K562 (cell line): ENCODE measurements around the gene ACP6. TPM values are rescaled to one million over a fixed set of nuclear protein-coding genes. Genes with fewer than 3 reads are reported as not detected.
A peak's percentile ranks its signal among the peaks of the same experiment; 100 is the strongest.

Source experiments
- ATAC-seq: fragments of 200-7000 bp; cut with Tn5 transposase; 3 replicates; pipeline ENCODE4 v1.9.1; 2020; ENCODE audit warnings: moderate library complexity
- BruUV-seq: library from RNA; stranded (reverse); fragments of 400-500 nt; replicated peaks from 2 replicates; lab custom pipeline; 2021; lab: Mats Ljungman, UMichigan
- CTCF ChIA-PET: fragments of 300-600 bp; formaldehyde crosslinking; extraction: SDS; loops from one replicate; lab custom pipeline; 2021; ENCODE audit warnings: low intra/inter-chr PET ratio; lab: Yijun Ruan, JAX
- POLR2A ChIA-PET: fragments of 300-600, 350-650 bp; sonication (Branson Sonifier 250); formaldehyde crosslinking; extraction: SDS; loops from one replicate; lab custom pipeline; 2021; ENCODE audit warnings: antibody characterized with exemption, inconsistent platforms; lab: Yijun Ruan, JAX
- DNase-seq, 4 experiments: peaks; one replicate each; pipeline versions ENCODE4 v3.0.0 to v3.0.0-alpha.2; 2011 to 2018; ENCODE audit warnings: low spot score in 3 of 4, mixed read lengths in 3 of 4; ENCODE audit errors: extremely low read depth in 1 of 4
- FAIRE-seq: peaks from 2 replicates; lab custom pipeline; 2011; peaks lifted over from hg19 to GRCh38; lab: Jason Lieb, UNC
- H2AFZ ChIP-seq: 2 replicates; pipeline ENCODE4 v1.6.0; 2011; ENCODE audit warnings: low read depth, low read length, control low read depth, inconsistent platforms
- H3K27ac ChIP-seq: fragments of 200-600 bp; 3 replicates; pipeline ENCODE4 v1.8.0; 2011; ENCODE audit warnings: low read depth, mild to moderate bottlenecking, control low read depth, inconsistent platforms, low read length, moderate library complexity, mixed read lengths; ENCODE audit errors: extremely low read depth
- H3K27me3 ChIP-seq, 2 experiments: fragments of 300-600 bp in 1 of 2; 2 replicates in 1 of 2; 3 replicates in 1 of 2; pipeline versions ENCODE4 v1.6.0 to v1.8.0; 2011; ENCODE audit warnings: inconsistent platforms in 2 of 2, low read length in 2 of 2, mild to moderate bottlenecking in 1 of 2, mixed read lengths in 1 of 2, moderate library complexity in 1 of 2; ENCODE audit not compliant: control insufficient read depth in 2 of 2, insufficient read depth in 2 of 2
- H3K36me3 ChIP-seq: fragments of 300-600 bp; 3 replicates; pipeline ENCODE4 v1.8.0; 2011; ENCODE audit warnings: mild to moderate bottlenecking, low read length, inconsistent platforms; ENCODE audit not compliant: control insufficient read depth, insufficient read depth
- H3K4me1 ChIP-seq, 2 experiments: fragments of 200-600 bp in 1 of 2; replicated peaks in 1 of 2; 2 replicates in 1 of 2; 3 replicates in 1 of 2; pipeline versions ENCODE4 v1.5.1 to v1.8.0; 2011; ENCODE audit warnings: inconsistent platforms in 2 of 2, low read length in 2 of 2, mild to moderate bottlenecking in 1 of 2, mixed read lengths in 1 of 2, moderate library complexity in 1 of 2; ENCODE audit not compliant: control insufficient read depth in 2 of 2, insufficient read depth in 2 of 2
- H3K4me2 ChIP-seq: 2 replicates; pipeline ENCODE4 v1.6.1; 2011; ENCODE audit warnings: low read length, control low read depth, inconsistent platforms, mixed read lengths; ENCODE audit not compliant: insufficient read depth
- H3K4me3 ChIP-seq: fragments of 200-600 bp; sonication (generic), shearing (Covaris generic); 2 replicates; pipeline ENCODE4 v1.5.1; 2016; ENCODE audit warnings: control low read depth, inconsistent platforms
- H3K79me2 ChIP-seq: fragments of 200-600 bp; 3 replicates; pipeline ENCODE4 v1.8.0; 2011; ENCODE audit warnings: low read length, inconsistent platforms; ENCODE audit not compliant: control insufficient read depth, insufficient read depth
- H3K9ac ChIP-seq, 2 experiments: 2 replicates each; pipeline versions ENCODE4 v1.6.0 to v1.6.1; 2011; ENCODE audit warnings: low read depth in 2 of 2, low read length in 2 of 2, control low read depth in 1 of 2, inconsistent platforms in 1 of 2, mild to moderate bottlenecking in 1 of 2, mixed read lengths in 1 of 2; ENCODE audit not compliant: insufficient read depth in 1 of 2
- H3K9me1 ChIP-seq: one replicate; pipeline ENCODE4 v1.6.0; 2011; ENCODE audit warnings: inconsistent platforms, mild to moderate bottlenecking, low read length, moderate library complexity; ENCODE audit not compliant: control insufficient read depth, insufficient read depth
- H3K9me3 ChIP-seq: replicated peaks from 2 replicates; pipeline ENCODE4 v1.5.1; 2011; ENCODE audit warnings: low read depth, low read length, inconsistent platforms; ENCODE audit not compliant: control insufficient read depth, insufficient read depth
- H4K20me1 ChIP-seq: replicated peaks from 2 replicates; pipeline ENCODE4 v1.6.1; 2011; ENCODE audit warnings: low read length, inconsistent platforms, mixed read lengths; ENCODE audit not compliant: control insufficient read depth, insufficient read depth
- ARNT ChIP-seq, 2 experiments: fragments of 450-650 bp; IDR thresholded peaks; 2 replicates each; pipeline ENCODE4 v1.6.1; 2016; ENCODE audit warnings: mild to moderate bottlenecking in 1 of 2
- BACH1 ChIP-seq: fragments of 200-800 bp; sonication (Bioruptor generic); IDR thresholded peaks from 2 replicates; pipeline ENCODE4 v1.6.1; 2016; ENCODE audit warnings: missing genetic modification characterization, missing compliant biosample characterization
- CBX1 ChIP-seq: sonication (generic); IDR thresholded peaks from 2 replicates; pipeline ENCODE4 v1.6.1; 2016; ENCODE audit warnings: antibody characterized with exemption, low read depth, mild to moderate bottlenecking
- CBX3 ChIP-seq, 2 experiments: IDR thresholded peaks; 1 replicate in 1 of 2; 2 replicates in 1 of 2; pipeline ENCODE4 v1.6.1; 2012; ENCODE audit warnings: inconsistent platforms in 2 of 2, low read length in 2 of 2, borderline replicate concordance in 1 of 2, control low read depth in 1 of 2
- CEBPB ChIP-seq: fragments of 450-650 bp; IDR thresholded peaks from 2 replicates; pipeline ENCODE4 v1.6.1; 2016; ENCODE audit warnings: missing genetic modification characterization, missing compliant biosample characterization
- CREB5 ChIP-seq: fragments of 250-450 bp; sonication (Bioruptor Pico); IDR thresholded peaks from 2 replicates; pipeline ENCODE4 v1.5.0; 2020; ENCODE audit warnings: mild to moderate bottlenecking
- EWSR1 ChIP-seq: fragments of 450-650 bp; IDR thresholded peaks from 2 replicates; pipeline ENCODE4 v1.6.1; 2018; ENCODE audit warnings: borderline replicate concordance, mild to moderate bottlenecking, low read depth, moderate library complexity; ENCODE audit not compliant: partially characterized antibody
- FOSL1 ChIP-seq: fragments of 200-800 bp; sonication (Bioruptor generic); conservative IDR thresholded peaks from 2 replicates; pipeline ENCODE4 v1.6.1; 2016; ENCODE audit warnings: missing genetic modification characterization, missing compliant biosample characterization
- GABPB2 ChIP-seq: fragments of 250-450 bp; sonication (Bioruptor Pico); conservative IDR thresholded peaks from 2 replicates; pipeline ENCODE4 v1.5.1; 2021; ENCODE audit warnings: mild to moderate bottlenecking
- GATAD2B ChIP-seq: fragments of 450-650 bp; IDR thresholded peaks from 2 replicates; pipeline ENCODE4 v1.6.1; 2017; ENCODE audit warnings: mild to moderate bottlenecking, borderline replicate concordance
- HDAC2 ChIP-seq: fragments of 450-650 bp; IDR thresholded peaks from 2 replicates; pipeline ENCODE4 v1.6.1; 2016; ENCODE audit warnings: mild to moderate bottlenecking
- IFI16 ChIP-seq: fragments of 250-450 bp; sonication (Bioruptor Pico); IDR thresholded peaks from 2 replicates; pipeline ENCODE4 v2.1.2; 2022; ENCODE audit warnings: mild to moderate bottlenecking, inconsistent platforms
- KHSRP ChIP-seq: fragments of 450-650 bp; IDR thresholded peaks from 2 replicates; pipeline ENCODE4 v1.6.1; 2017
- LARP7 ChIP-seq: fragments of 450-650 bp; IDR thresholded peaks from 2 replicates; pipeline ENCODE4 v1.6.1; 2016
- MED1 ChIP-seq: sonication (generic); formaldehyde crosslinking; IDR thresholded peaks from 2 replicates; pipeline ENCODE4 v1.8.1; 2023; ENCODE audit warnings: missing genetic modification reagents, borderline replicate concordance
- MYNN ChIP-seq, 2 experiments: sonication (generic); formaldehyde crosslinking in 1 of 2; IDR thresholded peaks; 2 replicates each; pipeline versions ENCODE4 v1.5.0 to v1.6.1; 2016 to 2020; ENCODE audit warnings: antibody characterized with exemption in 1 of 2, missing genetic modification reagents in 1 of 2
- PHB2 ChIP-seq: fragments of 450-650 bp; IDR thresholded peaks from 2 replicates; pipeline ENCODE4 v1.6.1; 2017; ENCODE audit warnings: low read depth
- POLR3G ChIP-seq: IDR thresholded peaks from 2 replicates; pipeline ENCODE4 v1.6.1; 2011; ENCODE audit not compliant: insufficient read length, insufficient replicate concordance; ENCODE audit errors: extremely low read depth
- PRPF4 ChIP-seq: fragments of 200-400 bp; formaldehyde crosslinking; IDR thresholded peaks from one replicate; pipeline ENCODE4 v1.6.1; 2017; ENCODE audit warnings: low read length, low read depth, mild to moderate bottlenecking; ENCODE audit not compliant: insufficient read depth, poor library complexity, severe bottlenecking
- SLC30A9 ChIP-seq: fragments of 250-450 bp; sonication (Bioruptor Pico); IDR thresholded peaks from 2 replicates; pipeline ENCODE4 v1.8.0; 2022; ENCODE audit warnings: mild to moderate bottlenecking, moderate library complexity
- SMARCA4 ChIP-seq: fragments of 450-650 bp; IDR thresholded peaks from 2 replicates; pipeline ENCODE4 v1.6.1; 2016
- SMARCC2 ChIP-seq: fragments of 450-650 bp; IDR thresholded peaks from 2 replicates; pipeline ENCODE4 v1.6.1; 2017; ENCODE audit warnings: antibody characterized with exemption, moderate library complexity, mild to moderate bottlenecking, low read depth
- ZBTB17 ChIP-seq: fragments of 450-650 bp; formaldehyde crosslinking; IDR thresholded peaks from 2 replicates; pipeline ENCODE4 v1.4.0; 2020; ENCODE audit warnings: mild to moderate bottlenecking
- whole genome bisulfite sequencing: fragments of 100-300 bp; shearing (Covaris generic); methylation state at CpG from one replicate; pipeline ENCODE4 v1.1.6; 2016; ENCODE audit warnings: low coverage, mixed read lengths; ENCODE audit not compliant: insufficient coverage; ENCODE audit errors: missing lambda C conversion rate; 5-methylcytosine and 5-hydroxymethylcytosine counted together
- in situ Hi-C: fragments of 300-500 bp; cut with MboI; formaldehyde crosslinking; loops from 4 replicates; pipeline ENCODE4 v1.15.0; 2018; ENCODE audit warnings: inconsistent platforms, mixed read lengths
- intact Hi-C: fragments of 100-400 bp; cut with micrococcal nuclease; formaldehyde crosslinking; loops from 2 replicates; pipeline ENCODE4 v1.14.2; 2022
- polyA plus RNA-seq, 8 experiments: library from polyadenylated mRNA; depleted of rRNA in 4 of 8; stranded (reverse) in 5 of 8; unstranded in 3 of 8; fragments of >200 nt; fragmentation: Nextera tagmentation in 2 of 8; fragmentation: Illumina TruSeq in 1 of 8; extraction: Ambion mirVana in 2 of 8; extraction: Trizol in 1 of 8; gene quantifications; 2 replicates each; pipeline versions ENCODE4 v1.2.1 to v1.2.3, GENCODE V29; 2011 to 2014; ENCODE audit warnings: inconsistent platforms in 1 of 8, missing spikeins in 1 of 8
- total RNA-seq, 7 experiments: library from RNA; depleted of rRNA in 6 of 7; stranded (reverse); fragments of >200 nt in 6 of 7; fragmentation: Illumina TruSeq in 2 of 7; extraction: Trizol in 2 of 7; gene quantifications; 2 replicates each; pipeline versions ENCODE4 v1.2.1 to v1.2.3, GENCODE V29; 2011 to 2021; ENCODE audit warnings: low replicate concordance in 1 of 7

ACP6 gene
- total and polyA plus RNA-seq, 9 of the 15 experiments (the other 6 are each of a cell fraction or from before 2014, with no cell fraction given) = 0.05 to 1.4 (median 0.49) TPM

DNA sequence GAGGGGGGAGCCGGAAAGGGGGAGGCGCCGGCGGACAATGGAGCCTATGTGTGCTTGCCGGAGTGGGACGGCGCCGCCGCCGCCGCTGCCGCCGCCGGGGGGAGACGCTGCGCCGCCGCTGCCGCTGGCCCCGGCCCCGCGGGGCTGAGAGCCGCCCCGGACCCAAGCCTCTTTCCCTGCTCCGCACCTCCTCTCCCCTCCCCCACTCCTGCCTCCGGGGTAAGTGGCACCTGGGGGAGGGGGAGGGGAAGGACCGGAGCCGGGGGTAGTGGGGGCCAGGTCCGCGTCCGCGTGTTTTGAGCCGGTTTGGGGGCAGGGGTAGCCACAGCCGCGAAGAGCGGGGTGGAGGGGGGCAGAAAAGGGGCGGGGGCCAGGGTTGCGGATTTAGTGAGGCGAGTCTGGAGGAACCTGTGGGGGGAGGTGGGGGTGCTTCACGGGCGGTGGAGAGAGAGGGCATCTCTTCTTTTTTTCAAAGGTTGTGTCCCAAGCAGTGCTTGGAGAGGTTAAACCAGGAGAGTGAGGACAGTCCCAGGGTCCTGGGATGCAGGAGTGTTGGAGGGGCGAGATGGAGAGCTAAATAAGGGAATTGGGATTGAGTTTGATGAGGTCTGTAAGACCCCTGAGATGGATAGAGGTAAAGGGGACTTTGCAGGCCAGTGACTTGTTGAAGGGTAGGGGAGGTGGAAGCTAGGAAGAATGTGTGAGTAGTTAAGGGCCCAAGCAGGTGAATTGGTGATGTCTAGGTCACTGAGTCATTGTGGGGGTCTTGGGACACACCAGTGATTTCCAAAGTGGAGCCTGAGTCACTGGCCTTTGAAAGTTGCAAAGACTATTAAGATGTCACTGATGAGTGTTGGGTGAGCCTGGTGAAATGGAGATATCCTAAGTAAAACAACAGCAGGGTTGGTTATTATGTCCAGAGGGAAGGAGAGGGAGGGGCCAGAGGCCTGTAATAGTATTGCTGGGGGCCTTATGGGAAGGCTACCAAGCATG, 69.9 kb downstream of the ACP6 start:
- ChIA-PET POLR2A (interaction anchor here (0.6 to 1.2 kb wide), 3 partner anchors 9 to 245 kb away, joined by 3 to 6 read pairs (median 3); no protein-coding TSS in a partner anchor), CTCF (no interaction called here)
- peak overlapping the region; percentile 67 for H3K4me3 ChIP-seq
- no peaks in the 10 kb centered on the region for H4K20me1 ChIP-seq
- peak overlapping the region; percentile 61; the same call in 1 of the 3 replicates for H3K27ac ChIP-seq
- FAIRE-seq = no peak
- H3K36me3 ChIP-seq = no peaks in the 10 kb centered on the region
- no peaks in the 10 kb centered on the region for H3K9me1 ChIP-seq
- WGBS = 0% methylated on average over 2 of the region's 42 CpGs
- DNase-seq = peak in 3 of 4 experiments; percentile 20 to 28 (median 22)
- peak overlapping the region; percentile 76 for H2AFZ ChIP-seq
- H3K79me2 ChIP-seq = peaks cover 6% of the 10 kb centered on the region; the same call in 1 of the 3 replicates
- in situ Hi-C loops (no loop called here), intact Hi-C loops (no loop called here)
- no peak for ATAC-seq
- H3K4me2 ChIP-seq = peak overlapping the region; percentile 78
- BruUV-seq = no TSS peak
- H3K4me1 ChIP-seq = peaks cover 8 to 9% of the 10 kb centered on the region in 2 experiments
- H3K27me3 ChIP-seq = peaks cover 7 to 8% of the 10 kb centered on the region in 2 experiments; a peak in 3 of 5 replicates
- H3K9me3 ChIP-seq = no peaks in the 10 kb centered on the region
- peak overlapping the region in 1 of 2 experiments; percentile 77; a peak in 3 of 4 replicates for H3K9ac ChIP-seq
- no peak for TF ChIP-seq LARP7
- no peak for TF ChIP-seq HDAC2
- TF ChIP-seq KHSRP = no peak
- no peak for TF ChIP-seq PHB2
- no peak for TF ChIP-seq ARNT (IDR thresholded peaks at IDR 0.05)
- no peak for TF ChIP-seq BACH1
- TF ChIP-seq MYNN (IDR thresholded peaks at IDR 0.05) = no peak
- TF ChIP-seq MYNN (CRISPR knock-in tag; IDR thresholded peaks at IDR 0.05) = no peak
- no peak for TF ChIP-seq PRPF4
- TF ChIP-seq CREB5 (CRISPR knock-in tag) = no peak
- no peak for TF ChIP-seq ZBTB17 (CRISPR knock-in tag)
- no peak for TF ChIP-seq MED1 (CRISPR knock-in tag)
- no peak for TF ChIP-seq CEBPB
- no peak for TF ChIP-seq EWSR1
- no peak for TF ChIP-seq SMARCC2
- TF ChIP-seq GATAD2B = peak; percentile 63; the same call in 1 of the 2 replicates
- no peak for TF ChIP-seq SLC30A9 (CRISPR knock-in tag)
- 0 out of 2 replicates have a peak, but pooled peaks have one; percentile 17 for TF ChIP-seq FOSL1
- TF ChIP-seq CBX3 (IDR thresholded peaks at IDR 0.05; ENCODE audit: borderline replicate concordance in 1 of 2, low read length in 2 of 2) = no peak
- no peak for TF ChIP-seq GABPB2
- TF ChIP-seq POLR3G = no peak
- TF ChIP-seq SMARCA4 = peak; percentile 27; the same call in 1 of the 2 replicates
- no peak for TF ChIP-seq IFI16 (CRISPR knock-in tag)
- TF ChIP-seq CBX1 = no peak
